IPS-18a (cell line): ENCODE measurements around the gene AGBL4.

ENCODE experiments used
- H3K27ac ChIP-seq: one replicate; pipeline ENCODE4 v1.5.1; 2013; ENCODE audit warnings: low read length
- H3K27me3 ChIP-seq: one replicate; pipeline ENCODE4 v1.6.1; 2013; ENCODE audit warnings: mild to moderate bottlenecking, low read length; ENCODE audit not compliant: control insufficient read depth, insufficient read depth
- H3K36me3 ChIP-seq: one replicate; pipeline ENCODE4 v1.6.1; 2013; ENCODE audit warnings: low read depth, low read length; ENCODE audit not compliant: control insufficient read depth
- H3K4me1 ChIP-seq: one replicate; pipeline ENCODE4 v1.6.1; 2013; ENCODE audit warnings: low read depth, low read length; ENCODE audit not compliant: control insufficient read depth
- H3K4me3 ChIP-seq: one replicate; pipeline ENCODE4 v1.5.1; 2013; ENCODE audit warnings: low read length
- H3K9ac ChIP-seq: one replicate; pipeline ENCODE4 v1.6.1; 2013; ENCODE audit warnings: mild to moderate bottlenecking, low read length, moderate library complexity
- H3K9me3 ChIP-seq: one replicate; pipeline ENCODE4 v1.6.1; 2013; ENCODE audit warnings: low read depth, low read length; ENCODE audit not compliant: control insufficient read depth

The AGBL4 gene

GRCh38 chr1:49181033-49181432 lies 842.7 kb downstream of the AGBL4 start:
- H3K9me3 ChIP-seq, result peaks cover 86% of the 10 kb centered on the region

DNA sequence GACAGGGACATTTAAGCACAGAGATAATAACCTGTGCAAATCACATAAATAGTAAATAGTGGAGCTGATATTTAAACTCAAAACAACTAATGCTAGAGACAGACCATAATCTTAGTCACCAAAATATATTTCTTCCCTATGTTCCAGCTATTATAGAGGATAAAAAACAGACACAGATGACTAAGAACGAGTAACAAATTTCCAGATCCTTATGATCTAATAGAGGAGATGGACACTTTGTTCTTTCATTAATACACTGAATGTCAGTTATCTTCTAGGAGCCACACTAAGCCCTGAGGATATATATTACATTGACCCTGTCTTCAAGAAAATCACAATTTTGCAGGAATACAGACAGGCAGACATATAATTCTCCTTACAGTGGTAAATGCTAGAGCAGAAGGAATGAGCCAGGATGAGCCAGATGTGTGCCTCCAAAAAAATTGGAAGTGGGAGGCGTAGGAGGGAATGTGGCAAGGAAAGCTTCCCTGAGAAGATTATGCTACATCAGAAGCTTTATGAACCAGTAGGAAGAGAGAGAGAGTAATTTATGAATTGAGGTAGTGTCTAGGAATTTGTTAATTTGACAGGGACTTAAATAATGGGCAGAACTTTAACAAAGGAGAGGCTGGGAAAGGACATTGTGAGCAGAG lies 851.7 kb downstream of the AGBL4 start:
- Histone ChIP-seq H3K27ac (no peak overlapping the region), H3K4me3 (no peak overlapping the region), H3K9ac (no peak overlapping the region), H3K9me3 (peaks cover 78% of the 10 kb centered on the region), H3K4me1 (no peaks in the 10 kb centered on the region), H3K36me3 (no peaks in the 10 kb centered on the region), H3K27me3 (no peaks in the 10 kb centered on the region)

More at GRCh38 chr1:49181033-49181432, 842.7 kb downstream of the AGBL4 start:
- no peak overlapping the region for H3K4me3 ChIP-seq
- no peaks in the 10 kb centered on the region for H3K4me1 ChIP-seq
- no peak overlapping the region for H3K9ac ChIP-seq
- H3K36me3 ChIP-seq, result no peaks in the 10 kb centered on the region
- no peaks in the 10 kb centered on the region for H3K27me3 ChIP-seq
- no peak overlapping the region for H3K27ac ChIP-seq

DNA sequence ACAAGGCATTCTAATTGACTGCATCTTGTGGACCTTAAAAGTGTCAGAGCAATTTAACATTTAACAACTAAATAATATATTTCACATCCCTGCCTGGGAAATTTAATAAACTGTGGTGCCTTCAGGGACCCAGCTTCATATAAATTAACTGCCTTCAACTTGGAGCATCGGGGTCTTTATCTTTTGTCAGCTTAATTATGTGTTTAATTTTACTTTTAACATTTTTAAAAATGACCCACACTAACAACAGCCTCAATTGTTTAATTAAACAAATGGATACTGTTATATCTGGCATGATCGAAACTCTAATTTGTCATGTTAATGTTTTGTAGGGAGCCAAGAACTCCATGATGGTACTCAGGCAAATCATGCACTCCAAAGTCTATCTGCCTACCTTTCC lies 857.7 kb downstream of the AGBL4 start:
- no peak overlapping the region for H3K9ac ChIP-seq
- no peaks in the 10 kb centered on the region for H3K4me1 ChIP-seq
- no peak overlapping the region for H3K4me3 ChIP-seq
- H3K27me3 ChIP-seq, result no peaks in the 10 kb centered on the region
- H3K27ac ChIP-seq, result no peak overlapping the region
- peaks cover 79% of the 10 kb centered on the region for H3K9me3 ChIP-seq
- H3K36me3 ChIP-seq, result no peaks in the 10 kb centered on the region

GRCh38 chr1:49163031-49163430 lies 860.7 kb downstream of the AGBL4 start:
- Histone ChIP-seq H3K27me3 (no peaks in the 10 kb centered on the region), H3K9me3 (peaks cover 71% of the 10 kb centered on the region), H3K9ac (no peak overlapping the region)

DNA sequence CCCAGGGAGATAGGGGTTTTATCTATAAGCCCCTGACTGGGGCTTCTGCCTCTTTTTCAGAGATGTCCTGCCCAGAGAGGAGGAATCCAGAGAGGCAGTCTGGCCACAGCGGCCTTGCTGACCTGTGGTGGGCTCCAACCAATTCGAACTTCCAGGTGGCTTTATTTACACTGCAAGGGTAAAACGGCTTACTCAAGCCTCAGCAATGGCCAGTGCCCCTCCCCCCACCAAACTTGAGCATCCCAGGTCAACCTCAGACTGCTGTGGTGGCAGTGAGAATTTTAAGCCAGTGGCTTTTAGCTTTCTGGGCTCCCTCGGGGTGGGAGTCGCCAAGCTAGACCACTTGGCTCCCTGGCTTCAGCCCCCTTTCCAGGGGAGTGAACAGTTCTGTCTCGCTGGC lies 863.1 kb downstream of the AGBL4 start:
- H3K27me3 ChIP-seq, result no peaks in the 10 kb centered on the region
- no peaks in the 10 kb centered on the region for H3K4me1 ChIP-seq
- H3K9me3 ChIP-seq, result peaks cover 65% of the 10 kb centered on the region
- no peaks in the 10 kb centered on the region for H3K36me3 ChIP-seq
- no peak overlapping the region for H3K27ac ChIP-seq
- no peak overlapping the region for H3K4me3 ChIP-seq
- no peak overlapping the region for H3K9ac ChIP-seq

More at GRCh38 chr1:49163031-49163430, 860.7 kb downstream of the AGBL4 start:
- no peaks in the 10 kb centered on the region for H3K36me3 ChIP-seq
- H3K27ac ChIP-seq, result no peak overlapping the region
- H3K4me3 ChIP-seq, result no peak overlapping the region
- H3K4me1 ChIP-seq, result no peaks in the 10 kb centered on the region

DNA sequence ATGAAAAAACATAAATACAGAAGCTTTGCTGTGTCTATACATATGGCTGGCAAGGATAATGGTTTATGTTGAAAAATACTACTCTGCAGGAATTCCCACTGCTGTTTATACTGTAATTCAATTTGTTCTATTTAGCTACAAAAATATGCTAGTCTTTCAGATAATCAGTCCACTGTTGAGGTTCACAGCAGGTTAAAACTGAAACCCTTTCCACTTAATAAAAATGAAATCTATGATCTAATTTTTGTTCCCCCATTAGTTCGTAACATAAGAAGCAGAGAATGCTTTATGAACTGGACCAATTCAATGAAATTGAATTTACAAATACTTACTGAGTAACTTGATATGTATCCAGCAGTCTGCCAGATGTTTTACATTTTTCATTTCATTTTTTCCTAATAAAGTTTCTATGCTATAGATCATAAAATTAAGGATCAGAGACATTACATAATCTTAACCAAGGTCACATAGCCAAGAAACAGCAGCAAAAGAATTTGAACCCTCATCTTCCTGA lies 887.0 kb downstream of the AGBL4 start:
- Histone ChIP-seq H3K27me3 (no peaks in the 10 kb centered on the region), H3K9me3 (peaks cover 61% of the 10 kb centered on the region), H3K4me1 (no peaks in the 10 kb centered on the region)

DNA sequence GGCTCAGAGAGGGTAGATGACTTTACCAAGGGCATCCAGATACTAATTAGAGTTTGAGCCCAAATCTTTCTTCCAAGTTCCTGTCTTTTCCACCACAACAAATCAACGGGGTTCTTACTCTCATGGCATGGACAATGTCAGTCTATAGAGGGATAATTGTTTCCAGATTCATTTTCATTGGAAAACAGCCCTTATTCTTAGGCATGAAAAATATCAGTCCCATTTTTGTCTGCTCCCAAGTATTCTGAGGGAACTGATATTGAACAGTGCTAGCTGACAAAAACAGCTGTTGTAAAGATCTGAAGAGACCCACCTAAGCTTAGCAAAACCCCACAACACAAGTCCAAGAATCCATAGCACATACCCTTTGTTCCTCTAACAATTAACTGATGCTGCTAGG lies 898.0 kb downstream of the AGBL4 start:
- H3K36me3 ChIP-seq, result no peaks in the 10 kb centered on the region
- H3K4me1 ChIP-seq, result no peaks in the 10 kb centered on the region
- H3K27me3 ChIP-seq, result no peaks in the 10 kb centered on the region
- no peak overlapping the region for H3K27ac ChIP-seq
- no peak overlapping the region for H3K9ac ChIP-seq
- no peak overlapping the region for H3K4me3 ChIP-seq
- H3K9me3 ChIP-seq, result peaks cover 64% of the 10 kb centered on the region

More for the DNA sequence above, 887.0 kb downstream of the AGBL4 start:
- no peak overlapping the region for H3K4me3 ChIP-seq
- H3K9ac ChIP-seq, result no peak overlapping the region
- no peaks in the 10 kb centered on the region for H3K36me3 ChIP-seq
- H3K27ac ChIP-seq, result no peak overlapping the region

DNA sequence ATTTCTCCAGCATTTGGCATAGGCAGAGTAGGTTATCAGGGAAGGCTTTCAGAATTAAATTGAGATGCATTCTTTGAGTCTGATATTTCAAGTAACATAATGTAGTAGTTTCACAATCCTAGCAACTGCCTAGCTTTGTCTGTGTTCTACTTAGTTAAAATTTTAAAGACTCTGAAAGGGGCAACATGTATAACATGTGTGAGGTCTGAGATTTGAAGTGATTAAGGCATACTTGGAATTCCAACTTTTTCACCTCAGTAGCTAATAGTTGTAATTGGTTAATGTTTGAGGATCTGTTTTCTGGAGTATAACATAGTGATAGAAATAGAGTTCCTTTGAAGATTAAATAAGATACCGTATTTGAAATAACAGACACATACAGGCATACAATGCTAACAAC lies 911.8 kb downstream of the AGBL4 start:
- Histone ChIP-seq H3K9ac (no peak overlapping the region), H3K4me3 (no peak overlapping the region), H3K9me3 (peaks cover 72% of the 10 kb centered on the region), H3K27me3 (no peaks in the 10 kb centered on the region), H3K4me1 (no peaks in the 10 kb centered on the region), H3K27ac (no peak overlapping the region), H3K36me3 (no peaks in the 10 kb centered on the region)

GRCh38 chr1:49106445-49106844 lies 917.3 kb downstream of the AGBL4 start:
- H3K4me3 ChIP-seq, result no peak overlapping the region
- peaks cover 82% of the 10 kb centered on the region for H3K9me3 ChIP-seq
- H3K27ac ChIP-seq, result no peak overlapping the region
- H3K4me1 ChIP-seq, result no peaks in the 10 kb centered on the region
- no peak overlapping the region for H3K9ac ChIP-seq
- H3K36me3 ChIP-seq, result no peaks in the 10 kb centered on the region
- no peaks in the 10 kb centered on the region for H3K27me3 ChIP-seq

GRCh38 chr1:49104575-49104974 lies 919.2 kb downstream of the AGBL4 start:
- Histone ChIP-seq H3K9ac (no peak overlapping the region), H3K27ac (no peak overlapping the region), H3K9me3 (peaks cover 82% of the 10 kb centered on the region), H3K4me1 (no peaks in the 10 kb centered on the region), H3K27me3 (no peaks in the 10 kb centered on the region), H3K36me3 (no peaks in the 10 kb centered on the region), H3K4me3 (no peak overlapping the region)

GRCh38 chr1:49102752-49103151 lies 921.0 kb downstream of the AGBL4 start:
- Histone ChIP-seq H3K27ac (no peak overlapping the region), H3K4me3 (no peak overlapping the region), H3K4me1 (no peaks in the 10 kb centered on the region), H3K9me3 (peaks cover 79% of the 10 kb centered on the region), H3K36me3 (no peaks in the 10 kb centered on the region), H3K9ac (no peak overlapping the region), H3K27me3 (no peaks in the 10 kb centered on the region)

- Histone ChIP-seq H3K9ac (no peak overlapping the region), H3K9me3 (peaks cover 49% of the 10 kb centered on the region), H3K4me3 (no peak overlapping the region), H3K27me3 (no peaks in the 10 kb centered on the region), H3K4me1 (no peaks in the 10 kb centered on the region), H3K36me3 (no peaks in the 10 kb centered on the region), H3K27ac (no peak overlapping the region)
Observed at GRCh38 chr1:49098866-49099265, 924.9 kb downstream of the AGBL4 start.
